GM23338 (cell line): Measurements from ENCODE around the gene TIE1. TPM values are rescaled to one million over a fixed set of nuclear protein-coding genes. Genes with fewer than 3 reads are reported as not detected.

Experiments used
- ATAC-seq: fragments of 200-7000 bp; cut with Tn5 transposase; 3 replicates; pipeline ENCODE4 v1.9.1; 2020
- DNase-seq: peaks from one replicate; pipeline ENCODE4 v3.0.0-alpha.2; 2015; ENCODE audit warnings: low spot score
- H2AFZ ChIP-seq: fragments of 200-600 bp; sonication (generic); 2 replicates; pipeline ENCODE4 v1.8.0; 2016; ENCODE audit warnings: antibody characterized with exemption, mild to moderate bottlenecking, moderate library complexity
- H3F3A ChIP-seq: fragments of 200-600 bp; sonication (generic); replicated peaks from 2 replicates; pipeline ENCODE4 v1.8.0; 2017; ENCODE audit warnings: antibody characterized with exemption, mixed run types, low read depth
- H3K27ac ChIP-seq: fragments of 200-600 bp; sonication (generic); 2 replicates; pipeline ENCODE4 v1.6.1; 2016; ENCODE audit warnings: low read depth
- H3K27me3 ChIP-seq: fragments of 200-600 bp; sonication (generic); 2 replicates; pipeline ENCODE4 v1.8.0; 2016; ENCODE audit warnings: mild to moderate bottlenecking, mixed run types, moderate library complexity; ENCODE audit not compliant: insufficient read depth
- H3K36me3 ChIP-seq: fragments of 200-600 bp; sonication (generic); 2 replicates; pipeline ENCODE4 v1.8.0; 2016; ENCODE audit warnings: mild to moderate bottlenecking; ENCODE audit not compliant: insufficient read depth
- H3K4me1 ChIP-seq: fragments of 200-600 bp; sonication (generic); 2 replicates; pipeline ENCODE4 v1.8.0; 2016; ENCODE audit warnings: mild to moderate bottlenecking, moderate library complexity; ENCODE audit not compliant: insufficient read depth
- H3K4me2 ChIP-seq: fragments of 200-600 bp; sonication (generic); 2 replicates; pipeline ENCODE4 v1.7.1; 2017; ENCODE audit warnings: mixed run types
- H3K4me3 ChIP-seq: fragments of 200-600 bp; sonication (generic); 2 replicates; pipeline ENCODE4 v1.6.1; 2016; ENCODE audit warnings: mixed run types
- H3K79me2 ChIP-seq: fragments of 200-600 bp; sonication (generic); replicated peaks from 2 replicates; pipeline ENCODE4 v1.8.0; 2017; ENCODE audit warnings: mild to moderate bottlenecking; ENCODE audit not compliant: insufficient read depth
- H3K9me2 ChIP-seq: fragments of 200-600 bp; sonication (generic); 2 replicates; pipeline ENCODE4 v1.8.0; 2017; ENCODE audit not compliant: insufficient read depth
- H4K20me1 ChIP-seq: fragments of 200-600 bp; sonication (generic); replicated peaks from 2 replicates; pipeline ENCODE4 v1.8.0; 2017; ENCODE audit warnings: mild to moderate bottlenecking; ENCODE audit not compliant: insufficient read depth
- H3K27ac Mint-ChIP-seq: 2 replicates; pipeline ENCODE4 v1.8.0; 2020; ENCODE audit warnings: inconsistent platforms, mild to moderate bottlenecking, moderate library complexity, mixed read lengths
- H3K27me3 Mint-ChIP-seq: 3 replicates; pipeline ENCODE4 v1.8.0; 2022; ENCODE audit warnings: low read depth, mild to moderate bottlenecking, moderate library complexity, mixed read lengths, inconsistent platforms; ENCODE audit not compliant: insufficient read depth, poor library complexity
- H3K36me3 Mint-ChIP-seq: 3 replicates; pipeline ENCODE4 v1.8.0; 2021; ENCODE audit warnings: low read depth, mild to moderate bottlenecking, inconsistent platforms, moderate library complexity, mixed read lengths
- H3K4me1 Mint-ChIP-seq: 3 replicates; pipeline ENCODE4 v1.8.0; 2020; ENCODE audit warnings: mild to moderate bottlenecking, inconsistent platforms, mixed read lengths
- H3K4me3 Mint-ChIP-seq: 3 replicates; pipeline ENCODE4 v1.8.0; 2021; ENCODE audit warnings: moderate library complexity, mild to moderate bottlenecking, inconsistent platforms, mixed read lengths
- H3K9me3 Mint-ChIP-seq: 3 replicates; pipeline ENCODE4 v1.8.0; 2020; ENCODE audit warnings: moderate library complexity, mild to moderate bottlenecking, inconsistent platforms, mixed read lengths
- CREB1 ChIP-seq: fragments of 250-450 bp; sonication (Bioruptor Pico); IDR thresholded peaks from 2 replicates; pipeline ENCODE4 v1.5.0; 2020; ENCODE audit warnings: low read depth, mild to moderate bottlenecking, moderate library complexity
- CTCF ChIP-seq, 2 experiments: fragments of 200-600 bp in 1 of 2; sonication (generic) in 1 of 2; conservative IDR thresholded peaks; 2 replicates each; pipeline versions ENCODE4 v1.5.1 to v1.6.1; 2016 to 2017; ENCODE audit warnings: antibody characterized with exemption in 2 of 2, low read depth in 2 of 2, mild to moderate bottlenecking in 2 of 2, moderate library complexity in 1 of 2
- ETS1 ChIP-seq: IDR thresholded peaks from 2 replicates; pipeline ENCODE4 v1.6.1; 2016; ENCODE audit warnings: antibody characterized with exemption
- JUNB ChIP-seq: IDR thresholded peaks from one replicate; pipeline ENCODE4 v1.6.1; 2016; ENCODE audit warnings: antibody characterized with exemption; ENCODE audit not compliant: unreplicated experiment
- POLR2AphosphoS5 ChIP-seq: IDR thresholded peaks from 2 replicates; pipeline ENCODE4 v1.6.1; 2016; ENCODE audit warnings: antibody characterized with exemption, low read depth
- REST ChIP-seq: IDR thresholded peaks from one replicate; pipeline ENCODE4 v1.6.1; 2018; ENCODE audit warnings: antibody characterized with exemption; ENCODE audit not compliant: unreplicated experiment
- ZNF114 ChIP-seq: fragments of 250-450 bp; sonication (Bioruptor Pico); IDR thresholded peaks from 2 replicates; pipeline ENCODE4 v1.5.0; 2020; ENCODE audit warnings: mild to moderate bottlenecking, moderate library complexity
- ZNF331 ChIP-seq: fragments of 250-450 bp; sonication (Bioruptor Pico); IDR thresholded peaks from 2 replicates; pipeline ENCODE4 v1.5.0; 2020; ENCODE audit warnings: low read depth, mild to moderate bottlenecking, moderate library complexity
- ZNF462 ChIP-seq: fragments of 250-450 bp; sonication (Bioruptor Pico); IDR thresholded peaks from 2 replicates; pipeline ENCODE4 v1.5.0; 2020; ENCODE audit warnings: mild to moderate bottlenecking, moderate library complexity
- polyA plus RNA-seq: library from polyadenylated mRNA; unstranded; fragments of >200 nt; fragmentation: Nextera tagmentation; extraction: Ambion mirVana; gene quantifications from 2 replicates; pipeline ENCODE4 v1.2.1, GENCODE V29; 2016
- total RNA-seq: library from RNA; depleted of rRNA; stranded (reverse); fragments of >200 nt; shearing (Covaris generic); gene quantifications from 2 replicates; pipeline ENCODE4 v1.2.3, GENCODE V29; 2014

The TIE1 gene
- total and polyA plus RNA-seq, 2 experiments from 2014 or later, result 0.37 to 2.3 TPM

- TF ChIP-seq ETS1 (peak; percentile 46; the same call in 1 of the 2 replicates), CREB1 (CRISPR knock-in tag) (peak; percentile 49; the same call in 1 of the 2 replicates), ZNF114 (no peak), REST (peak; percentile 24)
These were observed 30.2 kb upstream of the TIE1 start (continued) for GRCh38 chr1:43270421-43271095.

- Histone ChIP-seq H3F3A (0 out of 2 replicates have a peak, but pooled peaks cover 5% of the 10 kb centered on the region), H3K4me2 (peak overlapping the region; percentile 85), H4K20me1 (no peaks in the 10 kb centered on the region), H3K4me3 (peak overlapping the region; percentile 59), H3K27ac (no peak overlapping the region), H3K36me3 (no peaks in the 10 kb centered on the region), H2AFZ (no peak overlapping the region), H3K27me3 (no peaks in the 10 kb centered on the region), H3K9me2 (0 out of 2 replicates have a peak, but pooled peaks cover 3% of the 10 kb centered on the region), H3K79me2 (0 out of 2 replicates have a peak, but pooled peaks cover 3% of the 10 kb centered on the region), H3K4me1 (peaks cover 16% of the 10 kb centered on the region)
- peaks cover 33% of the 10 kb centered on the region for H3K4me1 Mint-ChIP-seq
- peak overlapping the region; percentile 98 for H3K27ac Mint-ChIP-seq
- DNase-seq, result peak; percentile 35
- H3K4me3 Mint-ChIP-seq, result peak overlapping the region; percentile 94
- peaks cover 5% of the 10 kb centered on the region; the same call in 2 of the 3 replicates for H3K9me3 Mint-ChIP-seq
- peaks cover 22% of the 10 kb centered on the region for H3K36me3 Mint-ChIP-seq
- ATAC-seq, result peak; percentile 31
- H3K27me3 Mint-ChIP-seq, result peaks cover 7% of the 10 kb centered on the region
- TF ChIP-seq CREB1 (CRISPR knock-in tag), result no peak
- no peak for TF ChIP-seq ZNF114
- no peak for TF ChIP-seq JUNB
- no peak for TF ChIP-seq ZNF331
- TF ChIP-seq CTCF (conservative IDR thresholded peaks at IDR 0.05; ENCODE audit: low read depth in 2 of 2), result no peak
- TF ChIP-seq POLR2AphosphoS5, result no peak
- no peak for TF ChIP-seq ZNF462
These were observed 29.3 kb upstream of the TIE1 start for GRCh38 chr1:43271186-43272118.
